Raji (cell line): ENCODE results near the gene ADAMTSL1.

Experiments
- POLR2A ChIP-seq: IDR thresholded peaks from 2 replicates; pipeline ENCODE4 v1.6.1; 2011; ENCODE audit warnings: low read depth, low read length, control low read depth; ENCODE audit not compliant: insufficient read depth

The ADAMTSL1 gene

DNA sequence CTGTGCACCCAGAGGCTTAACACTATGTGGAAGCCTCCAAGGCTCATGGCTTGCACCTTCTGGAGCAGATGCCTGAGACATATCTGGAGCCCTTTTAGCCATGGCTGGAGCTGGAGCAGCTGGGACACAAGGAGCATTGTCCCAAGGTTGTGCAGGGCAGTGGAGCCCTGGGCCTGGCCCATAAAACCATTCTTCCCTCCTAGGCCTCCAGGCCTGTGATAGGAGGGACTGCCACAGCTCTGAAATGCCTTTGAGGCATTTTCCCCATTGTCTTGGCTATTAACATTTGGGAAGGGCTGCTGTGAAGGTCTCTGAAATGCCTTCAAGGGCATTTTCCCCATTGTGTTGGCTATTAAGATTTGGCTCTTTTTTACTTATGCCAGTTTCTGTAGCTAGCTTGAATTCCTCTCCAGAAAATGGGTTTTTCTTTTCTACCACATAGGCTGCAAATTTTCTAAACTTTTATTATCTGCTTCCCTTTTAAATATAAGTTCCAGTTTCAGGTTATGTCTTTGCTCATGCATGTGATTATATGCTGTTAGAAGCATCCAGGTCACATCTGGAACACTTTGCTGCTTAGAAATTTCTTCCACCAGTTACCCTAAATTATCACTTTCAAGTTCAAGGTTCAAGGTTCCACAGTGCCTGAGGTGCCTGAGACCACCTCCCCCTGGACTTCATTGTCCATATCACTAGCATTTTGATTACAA lies 221.2 kb downstream of the ADAMTSL1 start:
- TF ChIP-seq POLR2A, result no peak

GRCh38 chr9:18698992-18699391 lies 225.0 kb downstream of the ADAMTSL1 start:
- no peak for TF ChIP-seq POLR2A

DNA sequence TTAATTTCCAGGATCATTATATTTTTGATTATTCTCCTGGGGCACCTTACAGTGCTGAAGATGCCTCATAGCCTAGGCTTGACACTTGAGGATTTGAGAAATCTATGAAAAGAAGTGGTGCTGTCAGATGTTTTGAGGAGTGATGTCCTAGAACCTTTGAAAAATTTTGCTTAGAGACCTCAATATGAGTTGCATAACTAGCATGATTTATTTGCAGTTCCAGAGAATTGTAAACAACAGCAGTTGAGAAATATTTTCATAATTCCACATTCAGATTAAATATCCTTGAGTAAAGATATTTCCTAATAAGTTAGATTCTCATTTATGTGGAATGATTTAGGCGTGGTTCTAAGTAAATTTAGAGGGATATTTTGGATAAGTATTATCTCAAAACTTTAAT lies 225.8 kb downstream of the ADAMTSL1 start:
- TF ChIP-seq POLR2A, result no peak

- no peak for TF ChIP-seq POLR2A
These were observed 226.8 kb downstream of the ADAMTSL1 start for GRCh38 chr9:18700714-18701113.

DNA sequence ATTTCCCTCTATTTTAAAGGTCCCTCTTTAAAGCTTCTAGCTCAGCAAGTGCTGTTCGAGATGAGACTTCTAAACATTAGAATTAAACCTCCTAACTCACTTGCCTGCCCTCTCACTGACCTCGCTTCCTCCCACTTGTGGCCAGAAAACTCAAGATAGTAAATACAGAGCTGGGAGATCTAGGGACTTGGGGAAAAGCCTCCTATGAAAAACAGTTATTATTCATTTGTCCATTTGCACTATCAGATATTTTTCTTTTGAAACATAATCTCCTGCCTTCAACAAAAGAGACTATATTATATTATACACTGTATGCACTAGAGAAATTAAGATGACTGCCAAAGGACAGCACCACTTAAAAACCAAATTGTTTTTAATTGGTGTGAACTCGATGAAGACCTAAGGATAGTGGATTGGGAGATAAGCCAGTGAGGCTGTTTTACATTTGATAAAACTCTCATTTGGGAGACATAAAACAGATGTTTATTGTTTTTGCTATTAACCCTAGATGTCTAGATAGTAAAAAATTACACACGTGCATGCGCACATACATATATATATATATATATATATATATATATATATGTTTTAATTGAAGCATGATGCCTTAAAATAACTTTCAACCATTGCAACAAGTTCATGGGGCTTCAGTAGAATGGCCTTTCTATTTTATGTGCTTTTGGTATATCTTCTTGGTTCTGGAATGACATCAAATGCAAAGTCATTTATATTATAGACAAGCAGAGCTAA lies 229.4 kb downstream of the ADAMTSL1 start:
- no peak for TF ChIP-seq POLR2A

- no peak for TF ChIP-seq POLR2A
These were observed 230.0 kb downstream of the ADAMTSL1 start for GRCh38 chr9:18703901-18704379.

DNA sequence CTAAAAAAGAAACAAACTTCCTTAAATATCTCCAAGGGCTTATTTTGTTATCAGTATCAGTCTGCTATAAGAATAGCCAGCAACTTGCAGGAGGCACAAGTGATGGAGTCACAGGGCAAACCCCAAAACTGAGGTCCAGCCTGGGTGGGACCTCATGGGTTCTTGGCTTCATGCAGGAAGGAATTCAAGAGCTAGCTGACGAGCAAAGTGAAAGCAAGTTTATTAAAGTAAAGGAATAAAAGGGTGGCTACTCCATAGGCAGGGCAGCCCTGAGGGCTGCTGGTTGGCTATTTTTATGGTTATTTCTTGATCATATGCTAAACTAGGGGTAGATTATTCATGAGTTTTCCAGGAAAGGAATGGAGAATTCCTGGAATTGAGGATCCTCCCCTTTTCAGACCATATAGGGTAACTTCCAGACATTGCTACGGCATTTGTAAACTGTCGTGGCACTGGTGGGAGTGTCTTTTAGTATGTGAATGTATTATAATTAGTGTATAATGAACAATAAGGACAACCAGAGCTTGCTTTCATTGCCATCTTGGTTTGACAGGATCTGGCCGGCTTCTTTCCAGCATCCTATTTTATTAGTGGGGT lies 231.9 kb downstream of the ADAMTSL1 start:
- TF ChIP-seq POLR2A, result no peak

DNA sequence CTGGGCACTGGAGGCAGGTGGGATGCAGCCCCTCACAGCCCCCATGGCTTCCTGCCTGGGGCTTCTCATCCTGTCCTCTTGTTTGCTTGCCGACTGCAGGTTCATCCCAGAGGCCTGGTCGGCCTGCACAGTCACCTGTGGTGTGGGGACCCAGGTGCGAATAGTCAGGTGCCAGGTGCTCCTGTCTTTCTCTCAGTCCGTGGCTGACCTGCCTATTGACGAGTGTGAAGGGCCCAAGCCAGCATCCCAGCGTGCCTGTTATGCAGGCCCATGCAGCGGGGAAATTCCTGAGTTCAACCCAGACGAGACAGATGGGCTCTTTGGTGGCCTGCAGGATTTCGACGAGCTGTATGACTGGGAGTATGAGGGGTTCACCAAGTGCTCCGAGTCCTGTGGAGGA lies 232.7 kb downstream of the ADAMTSL1 start:
- TF ChIP-seq POLR2A, result no peak

GRCh38 chr9:18707061-18707461 lies 233.1 kb downstream of the ADAMTSL1 start:
- TF ChIP-seq POLR2A, result no peak

DNA sequence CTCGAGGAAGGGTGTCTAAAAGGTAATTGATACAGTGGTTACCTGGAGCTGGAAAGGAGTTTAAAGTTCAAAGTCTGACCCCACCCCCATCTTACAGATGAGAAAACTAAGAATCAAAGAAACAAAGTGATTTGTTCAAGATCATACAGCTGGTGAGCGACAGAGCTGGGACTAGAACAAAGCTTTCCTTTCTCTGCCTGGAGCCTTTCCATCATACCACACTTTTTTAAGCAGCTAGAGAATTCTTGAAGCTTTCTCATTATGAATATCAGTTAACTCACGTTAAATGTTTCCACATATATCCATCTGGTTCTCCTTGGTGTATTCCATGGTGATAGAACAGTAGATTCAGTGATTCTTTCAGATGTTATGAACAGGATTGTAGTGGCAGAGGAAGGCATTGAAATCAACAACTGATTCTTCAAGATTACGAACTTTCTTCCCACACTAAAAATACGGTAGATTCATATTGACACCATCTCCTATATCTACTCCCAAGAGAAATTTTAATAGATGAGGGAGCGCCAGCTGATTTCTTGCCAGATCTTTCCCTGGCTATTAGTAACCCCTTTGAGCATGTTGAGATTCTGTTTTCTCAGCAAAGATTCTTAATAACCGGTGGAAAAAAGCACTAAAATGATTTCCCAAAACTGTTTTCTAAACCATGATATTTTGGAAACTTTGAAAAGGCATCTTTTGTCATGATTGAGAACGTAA lies 233.7 kb downstream of the ADAMTSL1 start:
- no peak for TF ChIP-seq POLR2A

- no peak for TF ChIP-seq POLR2A
These were observed 234.5 kb downstream of the ADAMTSL1 start for GRCh38 chr9:18708429-18708828.

- TF ChIP-seq POLR2A, result no peak
These were observed 236.1 kb downstream of the ADAMTSL1 start for GRCh38 chr9:18710065-18710464.

DNA sequence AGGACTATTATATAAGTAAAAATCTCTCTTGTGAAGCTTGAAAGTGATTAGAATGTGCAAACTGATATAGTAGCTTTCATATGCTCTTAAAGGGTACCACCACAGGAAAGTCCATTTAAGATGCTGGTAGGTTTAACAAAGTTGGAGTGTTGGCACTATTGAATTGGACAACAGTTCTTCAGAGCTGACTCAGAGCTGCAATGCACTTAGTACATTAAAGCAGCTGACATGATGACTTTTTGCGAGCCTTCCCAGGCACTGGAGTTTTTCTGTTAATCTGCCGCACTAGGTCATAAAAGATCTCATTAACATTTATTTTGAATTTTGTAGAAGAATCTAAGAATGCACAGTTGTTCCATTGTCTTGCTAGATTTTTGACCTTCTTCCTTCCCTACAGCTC lies 243.8 kb downstream of the ADAMTSL1 start:
- no peak for TF ChIP-seq POLR2A

DNA sequence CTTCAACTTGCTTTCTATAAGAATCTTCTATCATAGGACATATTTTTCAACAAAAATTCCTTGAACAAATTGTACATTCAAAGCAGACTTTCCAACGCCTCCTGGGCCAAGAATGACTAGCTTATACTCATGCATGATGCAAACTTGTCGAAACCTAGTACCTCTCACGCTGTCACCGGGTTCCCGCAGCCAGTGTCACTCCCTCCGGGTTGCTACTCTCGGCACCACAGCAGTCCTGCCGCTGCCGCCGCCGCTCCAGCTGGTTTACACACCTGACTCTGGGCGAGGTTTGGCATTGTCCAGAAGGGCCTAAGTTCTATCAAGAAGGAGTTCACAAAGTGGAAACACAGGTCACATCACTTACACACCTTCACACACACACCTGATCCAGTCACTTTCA lies 244.4 kb downstream of the ADAMTSL1 start:
- no peak for TF ChIP-seq POLR2A

DNA sequence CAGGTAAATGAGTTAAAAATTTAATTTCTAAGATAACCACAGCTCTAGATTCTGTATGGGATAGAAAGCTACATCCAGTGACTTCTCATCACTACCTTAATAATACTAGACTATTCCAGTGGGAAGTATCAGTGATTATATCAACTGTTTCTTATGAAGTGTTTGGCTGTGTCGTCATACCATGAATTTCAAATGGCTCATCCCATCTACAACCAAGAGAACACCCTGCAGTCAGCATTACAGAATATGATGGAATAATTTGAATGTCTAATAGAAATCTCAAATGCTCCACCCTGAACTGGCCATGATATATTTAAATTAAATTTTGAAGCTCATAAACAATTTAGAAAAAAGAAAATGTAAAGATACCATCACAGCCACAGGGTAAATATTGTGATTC lies 245.0 kb downstream of the ADAMTSL1 start:
- no peak for TF ChIP-seq POLR2A

DNA sequence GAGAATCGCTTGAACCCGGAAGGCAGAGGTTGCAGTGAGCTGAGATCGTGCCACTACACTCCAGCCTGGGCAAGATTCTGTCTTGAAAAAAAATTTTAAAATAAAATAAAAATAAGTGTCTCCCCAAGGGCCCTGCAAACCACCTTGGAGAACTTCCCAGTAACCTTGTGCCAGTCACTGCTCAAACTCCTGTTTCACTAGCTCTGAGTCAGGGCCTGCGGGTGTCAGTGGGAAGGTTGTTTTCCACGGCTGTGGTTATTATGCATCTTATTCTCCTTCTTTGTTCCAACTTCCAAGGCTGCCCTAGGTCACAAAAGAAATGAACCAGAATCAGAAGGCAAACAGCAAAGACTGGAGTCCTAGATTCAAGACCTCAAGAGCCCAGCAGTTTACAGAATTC lies 246.7 kb downstream of the ADAMTSL1 start:
- no peak for TF ChIP-seq POLR2A
